ENCODE data around the gene NUP107.

The NUP107 gene

DNA sequence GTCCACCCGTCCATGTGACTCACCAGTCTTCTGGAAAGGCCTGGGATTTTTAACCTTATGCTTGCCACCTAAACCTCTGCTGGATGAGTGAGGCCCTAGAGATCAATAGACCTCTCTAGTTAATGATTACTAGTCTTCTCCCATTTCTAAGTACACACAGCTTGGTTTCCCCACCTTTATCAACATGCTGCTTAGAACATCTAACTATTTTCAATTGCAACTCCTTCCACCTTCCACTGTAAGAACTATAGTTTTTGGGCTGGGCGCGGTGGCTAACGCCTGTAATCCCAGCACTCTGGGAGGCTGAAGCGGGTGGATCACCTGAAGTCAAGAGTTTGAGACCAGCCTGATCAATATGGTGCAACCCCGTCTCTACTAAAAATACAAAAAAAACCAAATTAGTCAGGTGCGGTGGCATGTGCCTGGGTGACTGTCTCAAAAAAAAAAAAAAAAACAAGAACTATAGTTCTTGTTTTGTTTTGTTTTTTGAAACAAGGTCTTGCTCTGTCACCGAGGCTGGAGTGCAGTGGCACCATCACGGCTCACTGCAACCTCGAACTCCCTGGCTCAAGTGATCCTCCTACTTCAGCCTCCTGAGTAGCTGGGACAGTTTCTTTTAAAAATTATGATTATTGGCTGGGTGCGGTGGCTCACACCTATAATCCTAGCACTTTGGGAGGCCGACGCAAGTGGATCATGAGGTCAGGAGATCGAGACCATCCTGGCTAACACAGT lies 102.5 kb downstream of the NUP107 start:
- TF ChIP-seq, protein P1, sequence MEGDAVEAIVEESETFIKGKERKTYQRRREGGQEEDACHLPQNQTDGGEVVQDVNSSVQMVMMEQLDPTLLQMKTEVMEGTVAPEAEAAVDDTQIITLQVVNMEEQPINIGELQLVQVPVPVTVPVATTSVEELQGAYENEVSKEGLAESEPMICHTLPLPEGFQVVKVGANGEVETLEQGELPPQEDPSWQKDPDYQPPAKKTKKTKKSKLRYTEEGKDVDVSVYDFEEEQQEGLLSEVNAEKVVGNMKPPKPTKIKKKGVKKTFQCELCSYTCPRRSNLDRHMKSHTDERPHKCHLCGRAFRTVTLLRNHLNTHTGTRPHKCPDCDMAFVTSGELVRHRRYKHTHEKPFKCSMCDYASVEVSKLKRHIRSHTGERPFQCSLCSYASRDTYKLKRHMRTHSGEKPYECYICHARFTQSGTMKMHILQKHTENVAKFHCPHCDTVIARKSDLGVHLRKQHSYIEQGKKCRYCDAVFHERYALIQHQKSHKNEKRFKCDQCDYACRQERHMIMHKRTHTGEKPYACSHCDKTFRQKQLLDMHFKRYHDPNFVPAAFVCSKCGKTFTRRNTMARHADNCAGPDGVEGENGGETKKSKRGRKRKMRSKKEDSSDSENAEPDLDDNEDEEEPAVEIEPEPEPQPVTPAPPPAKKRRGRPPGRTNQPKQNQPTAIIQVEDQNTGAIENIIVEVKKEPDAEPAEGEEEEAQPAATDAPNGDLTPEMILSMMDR (IDR thresholded peaks at IDR 0.05; ENCODE audit: poor library complexity, severe bottlenecking), result no peak
- Histone ChIP-seq H3K36me3 (ENCODE audit: low read depth) (no peaks in the 10 kb centered on the region), H3K4me1 (ENCODE audit: insufficient read depth, poor library complexity, severe bottlenecking) (peaks cover 24% of the 10 kb centered on the region), H3K4me3 (ENCODE audit: severe bottlenecking) (no peak overlapping the region), H3K27me3 (ENCODE audit: insufficient read depth, poor library complexity, severe bottlenecking) (no peaks in the 10 kb centered on the region), H3K9me3 (ENCODE audit: severe bottlenecking) (no peaks in the 10 kb centered on the region), H3K27ac (ENCODE audit: poor library complexity, severe bottlenecking) (no peak overlapping the region)
- ATAC-seq (ENCODE audit: low read depth) (no peak), DNase-seq (ENCODE audit: low spot score) (no peak)

DNA sequence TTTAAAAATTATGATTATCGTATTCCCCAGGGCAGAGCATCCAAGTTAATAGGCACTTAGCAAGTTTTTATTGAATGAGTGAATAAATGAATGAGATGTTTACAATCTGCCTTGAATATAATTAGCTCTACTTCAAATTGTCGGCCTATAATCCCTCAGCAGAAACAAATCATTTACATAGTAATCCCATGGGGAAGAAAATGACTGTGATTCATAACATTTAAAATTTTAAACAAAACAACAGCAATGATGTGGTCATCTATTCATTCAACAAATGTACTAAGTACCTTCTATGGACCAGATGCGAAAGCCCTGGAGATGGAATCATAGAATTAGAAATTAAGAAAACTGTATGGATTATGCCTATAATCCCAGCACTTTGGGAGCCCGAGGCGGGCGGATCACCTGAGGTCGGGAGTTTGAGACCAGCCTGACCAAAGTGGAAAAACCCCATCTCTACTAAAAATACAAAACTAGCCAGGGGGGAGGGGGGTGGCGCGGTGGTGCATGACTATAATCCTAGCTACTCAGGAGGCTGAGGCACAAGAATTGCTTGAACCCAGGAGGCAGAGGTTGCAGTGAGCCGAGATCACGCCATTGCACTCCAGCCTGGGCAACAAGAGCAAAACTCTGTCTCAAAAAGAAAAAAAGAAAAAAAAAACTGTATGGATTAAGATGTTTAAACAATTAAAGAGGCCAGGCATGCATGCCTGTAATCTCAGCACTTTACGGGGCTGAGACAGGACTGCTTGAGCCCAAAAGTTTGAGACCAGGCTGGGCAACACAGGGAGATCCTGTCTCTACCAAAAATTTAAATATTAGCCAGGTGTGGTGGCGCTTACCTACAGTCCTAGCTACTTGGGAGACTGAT lies 103.5 kb downstream of the NUP107 start:
- TF ChIP-seq, protein P1 (IDR thresholded peaks at IDR 0.05; ENCODE audit: poor library complexity, severe bottlenecking), result no peak
- no peak overlapping the region for H3K4me3 ChIP-seq (ENCODE audit: severe bottlenecking)
- no peaks in the 10 kb centered on the region for H3K27me3 ChIP-seq (ENCODE audit: insufficient read depth, poor library complexity, severe bottlenecking)
- peaks cover 27% of the 10 kb centered on the region for H3K4me1 ChIP-seq (ENCODE audit: insufficient read depth, poor library complexity, severe bottlenecking)
- H3K27ac ChIP-seq (ENCODE audit: poor library complexity, severe bottlenecking), result no peak overlapping the region
- no peaks in the 10 kb centered on the region for H3K36me3 ChIP-seq (ENCODE audit: low read depth)
- H3K9me3 ChIP-seq (ENCODE audit: severe bottlenecking), result no peaks in the 10 kb centered on the region
- DNase-seq (ENCODE audit: low spot score) (no peak), ATAC-seq (ENCODE audit: low read depth) (no peak)

DNA sequence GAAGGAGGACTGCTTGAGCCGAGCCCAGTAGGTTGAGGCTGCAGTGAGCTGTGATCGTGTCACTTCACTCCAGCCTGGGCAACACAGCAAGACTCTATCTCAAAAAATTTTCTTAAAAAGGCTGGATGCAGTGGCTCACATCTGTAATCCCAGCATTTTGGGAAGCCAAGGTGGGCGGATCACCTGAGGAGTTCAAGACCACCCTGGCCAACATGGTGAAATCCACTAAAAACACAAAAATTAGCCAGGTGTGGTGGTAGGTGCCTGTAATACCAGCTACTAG lies 104.1 kb downstream of the NUP107 start:
- TF ChIP-seq, protein P1 (IDR thresholded peaks at IDR 0.05; ENCODE audit: poor library complexity, severe bottlenecking), result no peak
- ATAC-seq (ENCODE audit: low read depth) (no peak), DNase-seq (ENCODE audit: low spot score) (no peak)
- no peak overlapping the region for H3K4me3 ChIP-seq (ENCODE audit: severe bottlenecking)
- H3K9me3 ChIP-seq (ENCODE audit: severe bottlenecking), result no peaks in the 10 kb centered on the region
- no peak overlapping the region for H3K27ac ChIP-seq (ENCODE audit: poor library complexity, severe bottlenecking)
- H3K27me3 ChIP-seq (ENCODE audit: insufficient read depth, poor library complexity, severe bottlenecking), result no peaks in the 10 kb centered on the region
- H3K4me1 ChIP-seq (ENCODE audit: insufficient read depth, poor library complexity, severe bottlenecking), result peaks cover 23% of the 10 kb centered on the region
- H3K36me3 ChIP-seq (ENCODE audit: low read depth), result no peaks in the 10 kb centered on the region

DNA sequence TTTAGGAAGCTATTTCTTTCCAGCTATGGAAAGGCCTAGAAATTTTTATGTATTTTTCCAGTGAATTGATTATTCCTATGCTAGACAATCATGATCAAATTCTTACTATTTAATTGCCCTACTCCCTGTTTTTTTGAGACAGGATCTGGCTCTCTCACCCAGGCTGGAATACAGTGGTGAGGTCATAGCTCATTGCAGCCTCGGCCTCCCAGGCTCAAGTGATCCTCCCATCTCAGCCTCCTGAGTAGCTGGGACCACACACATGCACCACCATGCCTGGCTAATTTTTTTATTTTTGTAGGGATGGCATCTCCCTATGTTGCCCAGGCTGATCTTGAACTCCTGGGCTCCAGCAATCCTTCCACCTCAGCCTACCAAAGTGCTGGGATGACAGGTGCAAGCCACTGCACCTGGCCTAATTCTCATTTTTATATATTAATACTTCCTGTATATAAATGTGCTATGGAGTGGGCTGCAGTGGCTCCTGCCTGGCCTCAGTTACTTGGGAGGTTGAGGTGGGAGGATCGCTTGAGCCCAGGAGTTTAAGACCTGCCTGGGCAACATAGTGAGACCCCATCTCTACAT lies 105.2 kb downstream of the NUP107 start:
- Histone ChIP-seq H3K27ac (ENCODE audit: poor library complexity, severe bottlenecking) (no peak overlapping the region), H3K27me3 (ENCODE audit: insufficient read depth, poor library complexity, severe bottlenecking) (no peaks in the 10 kb centered on the region), H3K9me3 (ENCODE audit: severe bottlenecking) (no peaks in the 10 kb centered on the region), H3K36me3 (ENCODE audit: low read depth) (no peaks in the 10 kb centered on the region), H3K4me3 (ENCODE audit: severe bottlenecking) (no peak overlapping the region), H3K4me1 (ENCODE audit: insufficient read depth, poor library complexity, severe bottlenecking) (peaks cover 16% of the 10 kb centered on the region)
- ATAC-seq (ENCODE audit: low read depth) (no peak), DNase-seq (ENCODE audit: low spot score) (no peak)
- TF ChIP-seq, protein P1 (IDR thresholded peaks at IDR 0.05; ENCODE audit: poor library complexity, severe bottlenecking), result no peak
